Neural crest cell (in vitro differentiated cells): ENCODE measurements around the gene PAX7. TPM values are rescaled to one million over a fixed set of nuclear protein-coding genes. Genes with fewer than 3 reads are reported as not detected.

ENCODE experiments used
- DNase-seq: peaks from one replicate; pipeline ENCODE4 v3.0.0; 2021; ENCODE audit warnings: low read depth, mixed read lengths, low spot score
- H3K27ac Mint-ChIP-seq: one replicate; pipeline ENCODE4 v1.8.0; 2021; ENCODE audit warnings: mild to moderate bottlenecking, mixed read lengths; ENCODE audit not compliant: unreplicated experiment
- H3K27me3 Mint-ChIP-seq: 2 replicates; pipeline ENCODE4 v1.8.0; 2021; ENCODE audit warnings: low read depth, mild to moderate bottlenecking, mixed read lengths
- H3K36me3 Mint-ChIP-seq: 2 replicates; pipeline ENCODE4 v1.8.0; 2021; ENCODE audit warnings: low read depth, mild to moderate bottlenecking, mixed read lengths
- H3K4me1 Mint-ChIP-seq: 2 replicates; pipeline ENCODE4 v1.8.0; 2021; ENCODE audit warnings: mixed read lengths
- H3K4me3 Mint-ChIP-seq: one replicate; pipeline ENCODE4 v1.8.0; 2021; ENCODE audit warnings: mild to moderate bottlenecking, mixed read lengths
- H3K9me3 Mint-ChIP-seq: 2 replicates; pipeline ENCODE4 v1.8.0; 2021; ENCODE audit warnings: mixed read lengths
- CTCF ChIP-seq: fragments of 200-600 bp; sonication (generic); conservative IDR thresholded peaks from 2 replicates; pipeline ENCODE4 v1.5.0; 2021; ENCODE audit warnings: antibody characterized with exemption, mild to moderate bottlenecking
- total RNA-seq: library from RNA; stranded (reverse); gene quantifications from 2 replicates; pipeline ENCODE4 v1.2.1, GENCODE V29; 2021

The PAX7 gene
- total RNA-seq, 1 donor from 2014 or later, result 10.9 TPM

GRCh38 chr1:18640228-18641004 is 9.8 kb downstream of the PAX7 start:
- Mint-ChIP-seq H3K27ac (no peak overlapping the region), H3K27me3 (peaks cover 100% of the 10 kb centered on the region), H3K4me3 (peak overlapping the region; percentile 79), H3K9me3 (no peaks in the 10 kb centered on the region), H3K4me1 (peaks cover 73% of the 10 kb centered on the region), H3K36me3 (no peaks in the 10 kb centered on the region)
- no peak for DNase-seq
- TF ChIP-seq CTCF, result no peak

GRCh38 chr1:18641005-18641941 is 10.6 kb downstream of the PAX7 start:
- Mint-ChIP-seq H3K27me3 (peaks cover 100% of the 10 kb centered on the region), H3K27ac (peak overlapping the region; percentile 68), H3K9me3 (no peaks in the 10 kb centered on the region), H3K36me3 (no peaks in the 10 kb centered on the region), H3K4me1 (peaks cover 73% of the 10 kb centered on the region), H3K4me3 (peak overlapping the region; percentile 74)
- no peak for TF ChIP-seq CTCF
- DNase-seq, result no peak

GRCh38 chr1:18642278-18643095 is 11.8 kb downstream of the PAX7 start:
- H3K4me1 Mint-ChIP-seq, result peaks cover 71% of the 10 kb centered on the region
- peak overlapping the region; percentile 79 for H3K4me3 Mint-ChIP-seq
- H3K9me3 Mint-ChIP-seq, result no peaks in the 10 kb centered on the region
- no peak for TF ChIP-seq CTCF
- H3K27ac Mint-ChIP-seq, result no peak overlapping the region
- no peaks in the 10 kb centered on the region for H3K36me3 Mint-ChIP-seq
- no peak for DNase-seq
- peaks cover 98% of the 10 kb centered on the region for H3K27me3 Mint-ChIP-seq

GRCh38 chr1:18643154-18644012 is 12.7 kb downstream of the PAX7 start:
- no peak for TF ChIP-seq CTCF
- Mint-ChIP-seq H3K27ac (peak overlapping the region; percentile 88), H3K9me3 (no peaks in the 10 kb centered on the region), H3K4me3 (peak overlapping the region; percentile 75), H3K4me1 (peaks cover 68% of the 10 kb centered on the region), H3K27me3 (peaks cover 98% of the 10 kb centered on the region), H3K36me3 (no peaks in the 10 kb centered on the region)
- DNase-seq, result no peak
